GM18519 (cell line): Measurements from ENCODE around the gene CYSTM1.
"Not testable (repeated sequence)": the region's sequence is repeated elsewhere in the genome, so short reads cannot be mapped to it uniquely, and the experiment has no call there.

Experiments used
- ATAC-seq: cut with Tn5 transposase; IDR thresholded peaks from one replicate; pipeline ENCODE4 v1.9.1; 2021; ENCODE audit warnings: mild to moderate bottlenecking, moderate library complexity; ENCODE audit not compliant: unreplicated experiment, low FRiP score

The CYSTM1 gene

GRCh38 chr5:140148508-140148907, 26.5 kb upstream of the CYSTM1 start:
- no peak for ATAC-seq

GRCh38 chr5:140150201-140150600, 24.8 kb upstream of the CYSTM1 start:
- ATAC-seq, result no peak

GRCh38 chr5:140151144-140152021, 23.6 kb upstream of the CYSTM1 start:
- ATAC-seq, result no peak

GRCh38 chr5:140152022-140152999, 22.7 kb upstream of the CYSTM1 start:
- ATAC-seq, result no peak

GRCh38 chr5:140153255-140153654, 21.7 kb upstream of the CYSTM1 start:
- no peak for ATAC-seq

- ATAC-seq, result no peak
Measured at GRCh38 chr5:140153905-140154304, 21.1 kb upstream of the CYSTM1 start.

GRCh38 chr5:140154710-140155381, 20.1 kb upstream of the CYSTM1 start:
- ATAC-seq, result not testable (repeated sequence)

GRCh38 chr5:140157032-140157781, 17.8 kb upstream of the CYSTM1 start:
- peak; percentile 75 for ATAC-seq

- ATAC-seq, result no peak
Measured at GRCh38 chr5:140159014-140159927, 15.7 kb upstream of the CYSTM1 start.

- ATAC-seq, result no peak
Measured at GRCh38 chr5:140162275-140162674, 12.7 kb upstream of the CYSTM1 start.

GRCh38 chr5:140162781-140163180, 12.2 kb upstream of the CYSTM1 start:
- ATAC-seq, result no peak

GRCh38 chr5:140165101-140165922, 9.7 kb upstream of the CYSTM1 start:
- ATAC-seq, result no peak

- ATAC-seq, result no peak
Measured at GRCh38 chr5:140165923-140166270, 9.1 kb upstream of the CYSTM1 start.

GRCh38 chr5:140166911-140167310, 8.1 kb upstream of the CYSTM1 start:
- no peak for ATAC-seq

GRCh38 chr5:140168371-140168770, 6.6 kb upstream of the CYSTM1 start:
- no peak for ATAC-seq

GRCh38 chr5:140169410-140169809, 5.6 kb upstream of the CYSTM1 start:
- no peak for ATAC-seq

GRCh38 chr5:140172483-140172882, 2.5 kb upstream of the CYSTM1 start:
- ATAC-seq, result no peak

GRCh38 chr5:140174014-140174413, 974 bp upstream of the CYSTM1 start:
- no peak for ATAC-seq
